IMR-90 (cell line): ENCODE measurements around the gene IGIP. TPM values are rescaled to one million over a fixed set of nuclear protein-coding genes. Genes with fewer than 3 reads are reported as not detected.
A peak's percentile ranks its signal among the peaks of the same experiment; 100 is the strongest.

ENCODE experiments used
- ATAC-seq: fragments of 200-7000 bp; cut with Tn5 transposase; 2 replicates; pipeline ENCODE4 v1.9.1; 2020; ENCODE audit warnings: low read depth, mild to moderate bottlenecking, moderate library complexity
- BruUV-seq: library from RNA; stranded (reverse); fragments of 400-500 nt; replicated peaks from 2 replicates; lab custom pipeline; 2021; lab: Mats Ljungman, UMichigan
- CTCF ChIA-PET: fragments of 300-600 bp; formaldehyde crosslinking; extraction: SDS; loops from one replicate; lab custom pipeline; 2021; ENCODE audit warnings: antibody characterized with exemption; lab: Yijun Ruan, JAX
- POLR2A ChIA-PET: fragments of 300-600 bp; sonication (Branson Sonifier 250); formaldehyde crosslinking; loops from one replicate; lab custom pipeline; 2022; ENCODE audit warnings: antibody characterized with exemption; ENCODE audit not compliant: unreplicated experiment; lab: Charles Lee
- DNase-seq: peaks from one replicate; pipeline ENCODE4 v3.0.0; 2013
- H2AFZ ChIP-seq: replicated peaks from 2 replicates; pipeline ENCODE3; 2013; ENCODE audit warnings: low read length, mild to moderate bottlenecking; ENCODE audit not compliant: poor library complexity
- H2AK5ac ChIP-seq: 2 replicates; pipeline ENCODE4 v1.6.1; 2013; ENCODE audit warnings: low read depth, low read length, inconsistent platforms
- H2AK9ac ChIP-seq: replicated peaks from 2 replicates; pipeline ENCODE3; 2013; ENCODE audit warnings: mild to moderate bottlenecking, low read depth, low read length, moderate library complexity; ENCODE audit not compliant: poor library complexity
- H2BK120ac ChIP-seq: 2 replicates; pipeline ENCODE4 v1.6.1; 2013; ENCODE audit warnings: low read depth, low read length, inconsistent platforms
- H2BK15ac ChIP-seq: 3 replicates; pipeline ENCODE4 v1.6.1; 2013; ENCODE audit warnings: low read depth, low read length, inconsistent platforms
- H2BK20ac ChIP-seq: 2 replicates; pipeline ENCODE4 v1.6.1; 2013; ENCODE audit warnings: low read depth, mild to moderate bottlenecking, inconsistent platforms, low read length, moderate library complexity
- H2BK5ac ChIP-seq: 2 replicates; pipeline ENCODE4 v1.6.1; 2013; ENCODE audit warnings: mild to moderate bottlenecking, low read depth, low read length, inconsistent platforms; ENCODE audit not compliant: poor library complexity, severe bottlenecking
- H3K14ac ChIP-seq: replicated peaks from 2 replicates; pipeline ENCODE4 v1.6.1; 2013; ENCODE audit warnings: low read depth, low read length, inconsistent platforms
- H3K18ac ChIP-seq: 2 replicates; pipeline ENCODE4 v1.6.1; 2013; ENCODE audit warnings: low read depth, low read length, control low read depth
- H3K23ac ChIP-seq: 2 replicates; pipeline ENCODE4 v1.6.1; 2013; ENCODE audit warnings: low read depth, low read length, inconsistent platforms
- H3K27ac ChIP-seq: 2 replicates; pipeline ENCODE4 v1.5.1; 2013; ENCODE audit warnings: mild to moderate bottlenecking, control low read depth, low read length; ENCODE audit not compliant: insufficient read depth
- H3K27me3 ChIP-seq: 2 replicates; pipeline ENCODE4 v1.6.1; 2013; ENCODE audit warnings: low read length; ENCODE audit not compliant: control insufficient read depth, insufficient read depth
- H3K36me3 ChIP-seq: 2 replicates; pipeline ENCODE4 v1.6.1; 2013; ENCODE audit warnings: low read length, mixed read lengths; ENCODE audit not compliant: control insufficient read depth, insufficient read depth
- H3K4ac ChIP-seq: 2 replicates; pipeline ENCODE4 v1.6.1; 2013; ENCODE audit warnings: low read depth, low read length, inconsistent platforms
- H3K4me1 ChIP-seq: 2 replicates; pipeline ENCODE4 v1.6.1; 2013; ENCODE audit warnings: low read length, mixed read lengths; ENCODE audit not compliant: control insufficient read depth, insufficient read depth
- H3K4me2 ChIP-seq: 2 replicates; pipeline ENCODE4 v1.6.1; 2013; ENCODE audit warnings: low read depth, mild to moderate bottlenecking, control low read depth, low read length, moderate library complexity
- H3K4me3 ChIP-seq: 2 replicates; pipeline ENCODE4 v1.5.1; 2013; ENCODE audit warnings: low read depth, mild to moderate bottlenecking, control low read depth, low read length, moderate library complexity; ENCODE audit not compliant: insufficient read depth
- H3K56ac ChIP-seq: 2 replicates; pipeline ENCODE4 v1.6.1; 2013; ENCODE audit warnings: low read length, inconsistent platforms; ENCODE audit not compliant: insufficient read depth; ENCODE audit errors: extremely low read depth
- H3K79me1 ChIP-seq, 2 experiments: 2 replicates each; pipeline ENCODE4 v1.6.1; 2013; ENCODE audit warnings: low read length in 2 of 2, inconsistent platforms in 1 of 2, low read depth in 1 of 2
- H3K9ac ChIP-seq: 2 replicates; pipeline ENCODE4 v1.6.1; 2013; ENCODE audit warnings: low read depth, low read length, control low read depth
- H3K9me1 ChIP-seq: 2 replicates; pipeline ENCODE4 v1.6.1; 2013; ENCODE audit warnings: low read length, inconsistent platforms; ENCODE audit not compliant: insufficient read depth
- H3K9me3 ChIP-seq: 2 replicates; pipeline ENCODE4 v1.6.1; 2013; ENCODE audit warnings: low read length; ENCODE audit not compliant: control insufficient read depth, insufficient read depth
- H4K20me1 ChIP-seq: 2 replicates; pipeline ENCODE4 v1.6.1; 2013; ENCODE audit warnings: low read length, inconsistent platforms; ENCODE audit not compliant: insufficient read depth
- H4K5ac ChIP-seq: 2 replicates; pipeline ENCODE4 v1.6.1; 2013; ENCODE audit warnings: mild to moderate bottlenecking, low read depth, low read length, control low read depth
- H4K8ac ChIP-seq, 2 experiments: 2 replicates each; pipeline ENCODE4 v1.6.1; 2013; ENCODE audit warnings: low read depth in 2 of 2, low read length in 2 of 2, control low read depth in 1 of 2, inconsistent platforms in 1 of 2
- H4K91ac ChIP-seq: 2 replicates; pipeline ENCODE4 v1.6.1; 2013; ENCODE audit warnings: low read depth, low read length, inconsistent platforms; ENCODE audit not compliant: insufficient read depth
- BHLHE40 ChIP-seq: fragments of 150-350 bp; IDR thresholded peaks from 2 replicates; pipeline ENCODE4 v1.6.1; 2016; ENCODE audit warnings: mild to moderate bottlenecking, low read depth, low read length
- CEBPB ChIP-seq: IDR thresholded peaks from 2 replicates; pipeline ENCODE4 v1.6.1; 2012; ENCODE audit warnings: low read depth, low read length, improper control_type of control experiment
- CHD1 ChIP-seq: IDR thresholded peaks from 2 replicates; pipeline ENCODE4 v1.6.1; 2012; ENCODE audit warnings: low read depth, low read length, improper control_type of control experiment
- CTCF ChIP-seq: conservative IDR thresholded peaks from 2 replicates; pipeline ENCODE4 v1.5.1; 2012; ENCODE audit warnings: mild to moderate bottlenecking, low read depth, low read length, improper control_type of control experiment
- FOS ChIP-seq: fragments of 150-350 bp; IDR thresholded peaks from 2 replicates; pipeline ENCODE4 v1.6.1; 2016; ENCODE audit warnings: low read depth, low read length
- MXI1 ChIP-seq: IDR thresholded peaks from 2 replicates; pipeline ENCODE4 v1.6.1; 2012; ENCODE audit warnings: low read depth, mild to moderate bottlenecking, low read length, moderate library complexity, borderline replicate concordance
- NFE2L2 ChIP-seq: fragments of 150-350 bp; IDR thresholded peaks from 2 replicates; pipeline ENCODE4 v1.6.1; 2016; ENCODE audit warnings: low read depth, mild to moderate bottlenecking, low read length
- POLR2A ChIP-seq: IDR thresholded peaks from 2 replicates; pipeline ENCODE4 v1.6.1; 2012; ENCODE audit warnings: mild to moderate bottlenecking, low read depth, low read length
- RCOR1 ChIP-seq: IDR thresholded peaks from 2 replicates; pipeline ENCODE4 v1.6.1; 2012; ENCODE audit warnings: mild to moderate bottlenecking, low read length, improper control_type of control experiment; ENCODE audit not compliant: insufficient replicate concordance
- RFX5 ChIP-seq: IDR thresholded peaks from 2 replicates; pipeline ENCODE4 v1.8.0; 2012; ENCODE audit warnings: low read depth, mild to moderate bottlenecking, low read length, moderate library complexity
- SMC3 ChIP-seq: fragments of 150-350 bp; IDR thresholded peaks from 2 replicates; pipeline ENCODE4 v1.6.1; 2016; ENCODE audit warnings: low read depth, mild to moderate bottlenecking, antibody characterized with exemption, low read length, moderate library complexity
- WGBS, 2 experiments: methylation state at CpG; one replicate each; pipeline versions ENCODE4 v1.1.5 to v1.1.7; 2013; ENCODE audit warnings: missing lambda C conversion rate in 2 of 2; ENCODE audit not compliant: insufficient read length in 1 of 2; ENCODE audit errors: extremely low coverage in 2 of 2; 5-methylcytosine and 5-hydroxymethylcytosine counted together
- dilution Hi-C: fragments of 300-500 bp; cut with HindIII; formaldehyde crosslinking; loops from one replicate; pipeline ENCODE4 v1.14.3; 2018; ENCODE audit warnings: low sequenced_read_pairs; ENCODE audit not compliant: unreplicated experiment
- in situ Hi-C: fragments of 300-500 bp; cut with MboI; formaldehyde crosslinking; loops from 3 replicates; pipeline ENCODE4 v1.14.3; 2019; ENCODE audit warnings: low sequenced_read_pairs, inconsistent platforms, mixed read lengths
- intact Hi-C: fragments of 100-400 bp; cut with micrococcal nuclease; formaldehyde crosslinking; loops from 2 replicates; pipeline ENCODE4 v1.10.0; 2022
- polyA plus RNA-seq, 3 experiments: library from polyadenylated mRNA; depleted of rRNA; stranded (reverse); fragments of >200 nt; gene quantifications; 2 replicates each; pipeline ENCODE4 v1.2.3, GENCODE V29; 2012; ENCODE audit warnings: low replicate concordance in 1 of 3
- total RNA-seq: library from RNA; depleted of rRNA; stranded (reverse); fragments of >200 nt; gene quantifications from 2 replicates; pipeline ENCODE4 v1.2.3, GENCODE V29; 2012

IGIP gene
- total and polyA plus RNA-seq, 2 of the 4 experiments (the other 2 are of a cell fraction): 1.2 to 5.0 TPM

- in situ Hi-C loops: loop anchor here (25.0 kb wide), 1 partner anchor 474 kb away; the partner anchor contains the start of gene CXXC5
- peak overlapping the region in 1 of 2 experiments; percentile 4; a peak in 1 of 4 replicates for H4K8ac ChIP-seq
- dilution Hi-C loops: no loop called here
- H4K5ac ChIP-seq: no peak overlapping the region
- H3K79me1 ChIP-seq: peaks cover 3 to 57% of the 10 kb centered on the region in 2 experiments; a peak in 3 of 4 replicates
- H2BK120ac ChIP-seq: peak overlapping the region; percentile 73
- ATAC-seq (no peak), DNase-seq (no peak)
- H3K27me3 ChIP-seq: no peaks in the 10 kb centered on the region
- peak overlapping the region; percentile 62; the same call in 1 of the 2 replicates for H3K4ac ChIP-seq
- no peak overlapping the region for H2AK9ac ChIP-seq
- H3K36me3 ChIP-seq: peaks cover 2% of the 10 kb centered on the region; the same call in 1 of the 2 replicates
- H2BK15ac ChIP-seq: no peak overlapping the region
- BruUV-seq: no TSS peak
- no peak overlapping the region for H3K27ac ChIP-seq
- TF ChIP-seq CHD1 (no peak), BHLHE40 (no peak), NFE2L2 (no peak), FOS (no peak), CEBPB (no peak), RCOR1 (no peak), MXI1 (no peak), POLR2A (no peak), CTCF (no peak), RFX5 (no peak), SMC3 (no peak)
- 71 to 100% methylated on average over 1 to 4 of the region's 18 CpGs for WGBS, 2 experiments
- peak overlapping the region; percentile 97 for H3K23ac ChIP-seq
- peak overlapping the region; percentile 68; the same call in 1 of the 2 replicates for H2AK5ac ChIP-seq
- H2BK5ac ChIP-seq: no peak overlapping the region
- no peak overlapping the region for H3K4me2 ChIP-seq
- CTCF ChIA-PET: interaction anchor here (0.8 to 1.4 kb wide), 3 partner anchors 10 to 35 kb away, joined by 3 to 4 read pairs (median 3); no protein-coding TSS in a partner anchor
- POLR2A ChIA-PET: no interaction called here
- H2BK20ac ChIP-seq: no peak overlapping the region; the same call in 1 of the 2 replicates
- H4K91ac ChIP-seq: no peak overlapping the region; the same call in 1 of the 2 replicates
- H3K4me1 ChIP-seq: peaks cover 12% of the 10 kb centered on the region
- H3K9me3 ChIP-seq: no peaks in the 10 kb centered on the region
- H3K14ac ChIP-seq: peak overlapping the region; percentile 32; the same call in 1 of the 2 replicates
- H3K4me3 ChIP-seq: no peak overlapping the region
- H4K20me1 ChIP-seq: peaks cover 25% of the 10 kb centered on the region
- no peak overlapping the region; the same call in 1 of the 2 replicates for H3K56ac ChIP-seq
- H3K18ac ChIP-seq: no peak overlapping the region
- no peak overlapping the region for H2AFZ ChIP-seq
- intact Hi-C loops: no loop called here
- peaks cover 6% of the 10 kb centered on the region; the same call in 1 of the 2 replicates for H3K9me1 ChIP-seq
- no peak overlapping the region for H3K9ac ChIP-seq
These were observed 14.5 kb upstream of the IGIP start for GRCh38 chr5:140111011-140111858.
